Smooth muscle cell of trachea (primary cell): ENCODE results near the gene KCNK1. TPM values are rescaled to one million over a fixed set of nuclear protein-coding genes. Genes with fewer than 3 reads are reported as not detected.

ENCODE experiments used
- total RNA-seq: library from RNA; depleted of rRNA; stranded (reverse); fragments of >200 nt; gene quantifications from 2 replicates; pipeline ENCODE4 v1.2.1, GENCODE V29; 2014

KCNK1 gene
- 4.0 and 7.4 TPM in 2 replicates for total RNA-seq

DNA sequence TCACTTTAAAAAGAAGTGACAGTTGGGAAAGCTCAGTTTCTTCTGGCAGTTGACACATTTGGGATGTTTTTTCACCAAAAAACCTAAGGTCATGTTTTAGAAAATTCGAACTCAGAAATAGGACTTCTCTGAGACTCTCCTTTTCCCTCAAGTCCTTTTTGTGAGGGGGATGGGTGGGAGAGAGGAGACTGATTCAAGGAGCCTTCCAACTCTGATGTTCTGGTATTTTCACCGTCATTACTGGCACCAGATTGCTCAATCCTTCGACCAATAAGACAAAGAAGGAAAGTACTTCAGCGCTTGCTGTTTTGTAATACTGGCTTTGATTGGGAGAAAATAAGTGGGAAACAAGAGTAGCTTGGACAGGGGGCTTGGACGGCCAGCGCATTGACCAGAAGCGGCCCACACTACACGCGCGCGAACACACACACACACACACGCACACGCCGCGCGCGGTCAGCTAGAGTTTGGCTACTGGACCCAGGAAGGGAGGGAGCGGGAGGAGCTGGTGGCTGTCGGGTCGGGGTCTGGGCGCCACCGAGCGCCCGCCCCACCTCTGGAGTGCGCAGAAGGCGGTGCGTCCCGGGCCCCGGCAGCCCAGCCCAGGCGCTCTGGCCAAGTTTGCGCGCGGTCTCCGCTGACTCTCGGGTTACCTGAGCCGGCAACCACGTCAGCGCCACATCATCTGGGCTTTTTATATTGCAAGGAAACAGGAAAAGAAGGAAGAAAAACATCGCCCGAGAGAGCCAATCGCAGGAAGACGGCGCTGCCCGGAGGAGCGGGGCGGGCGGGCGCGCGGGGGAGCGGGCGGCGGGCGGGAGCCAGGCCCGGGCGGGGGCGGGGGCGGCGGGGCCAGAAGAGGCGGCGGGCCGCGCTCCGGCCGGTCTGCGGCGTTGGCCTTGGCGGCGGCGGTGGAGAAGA is at the start of gene KCNK1:
KCNK1 (plus strand) TSS at position 855 of the 921 bp plus-strand sequence; CDS start at position 921, 66 bp downstream.

